HG03159 (cell line): ENCODE data around the gene FAM50B.

Source experiments
- ATAC-seq: cut with Tn5 transposase; IDR thresholded peaks from one replicate; pipeline ENCODE4 v1.9.1; 2021; ENCODE audit warnings: mild to moderate bottlenecking, moderate library complexity; ENCODE audit not compliant: unreplicated experiment

FAM50B gene

DNA sequence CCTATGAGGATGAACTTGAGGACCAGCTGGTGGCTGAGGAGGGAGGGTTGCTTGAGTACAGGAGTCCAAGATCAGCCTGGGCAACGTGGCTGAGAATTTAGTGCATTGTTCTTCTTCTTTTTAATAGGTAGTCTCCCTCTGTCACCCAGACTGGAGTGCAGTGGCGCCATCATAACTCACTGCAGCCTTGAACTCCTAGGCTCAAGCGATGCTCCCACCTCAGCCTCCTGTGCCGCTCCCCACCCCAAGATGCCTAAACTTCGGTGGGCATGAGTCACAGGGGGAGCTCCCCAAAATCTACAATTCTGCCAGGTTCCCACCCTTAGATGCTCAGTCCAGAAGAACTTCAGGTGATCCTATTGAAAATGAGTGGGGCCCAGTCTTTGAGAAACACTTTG, 21.4 kb downstream of the FAM50B start:
- no peak for ATAC-seq

- no peak for ATAC-seq
Observed at GRCh38 chr6:3871515-3871914, 22.3 kb downstream of the FAM50B start.

DNA sequence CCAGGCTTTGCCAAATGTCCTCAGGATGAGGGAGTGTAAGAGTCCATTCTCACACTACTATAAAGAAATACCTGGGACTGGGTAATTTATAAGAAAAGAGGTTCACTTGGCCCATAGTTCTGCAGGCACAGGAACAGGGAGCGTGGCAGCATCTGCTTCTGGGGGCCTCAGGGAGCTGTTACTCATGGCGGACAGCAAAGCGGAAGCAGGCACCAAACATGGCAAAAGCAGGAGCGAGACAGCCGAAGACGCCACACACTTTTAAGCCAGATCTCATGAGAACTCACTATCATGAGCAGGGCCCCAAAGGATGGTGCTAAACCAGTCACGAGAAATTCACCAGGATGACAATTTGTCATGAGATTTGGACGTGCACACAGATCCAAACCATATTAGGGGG, 22.8 kb downstream of the FAM50B start:
- no peak for ATAC-seq

DNA sequence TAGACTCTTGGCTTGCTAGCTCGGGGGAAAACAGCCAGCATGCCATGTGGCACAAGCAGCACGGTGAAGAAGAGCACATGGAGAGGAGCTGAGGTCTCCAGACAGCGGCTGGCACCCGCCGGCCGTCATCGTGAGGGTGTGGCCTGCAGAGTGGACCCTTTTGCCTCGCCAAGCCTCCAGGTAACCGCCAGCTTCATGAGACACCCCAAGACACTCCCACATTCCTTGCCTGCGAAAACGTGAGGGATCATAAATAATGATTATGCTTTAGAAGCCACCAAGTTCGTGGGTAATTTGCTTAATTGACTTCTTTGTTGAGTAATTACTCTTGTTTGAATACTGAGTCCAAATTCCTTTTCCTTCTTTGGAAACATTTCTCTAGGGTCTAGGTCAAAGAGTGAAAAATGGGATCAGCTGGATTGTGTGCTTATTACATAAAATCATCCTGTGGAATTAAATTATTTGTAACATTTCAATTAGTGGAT, 23.2 kb downstream of the FAM50B start:
- ATAC-seq: no peak

GRCh38 chr6:3873051-3873450, 23.9 kb downstream of the FAM50B start:
- no peak for ATAC-seq

- no peak for ATAC-seq
Observed at GRCh38 chr6:3874069-3874468, 24.9 kb downstream of the FAM50B start.

DNA sequence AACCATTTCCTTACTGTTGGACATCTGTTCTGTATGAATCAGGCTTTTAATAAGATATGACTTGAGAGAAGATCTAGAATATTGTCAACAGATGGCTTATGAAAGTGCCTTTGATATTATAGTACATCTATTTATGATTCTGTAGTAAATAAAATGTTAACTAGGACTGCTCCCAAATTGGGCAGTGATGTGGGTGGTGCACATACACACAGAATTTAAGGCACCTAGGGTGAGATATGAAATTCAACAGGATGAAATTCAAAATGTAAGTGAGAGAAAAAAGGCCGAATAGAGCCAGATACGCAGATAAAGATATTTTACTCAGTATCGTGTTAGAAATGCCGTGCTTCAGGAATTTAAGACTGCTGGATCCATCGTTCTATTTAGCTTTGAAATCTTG, 26.3 kb downstream of the FAM50B start:
- no peak for ATAC-seq

DNA sequence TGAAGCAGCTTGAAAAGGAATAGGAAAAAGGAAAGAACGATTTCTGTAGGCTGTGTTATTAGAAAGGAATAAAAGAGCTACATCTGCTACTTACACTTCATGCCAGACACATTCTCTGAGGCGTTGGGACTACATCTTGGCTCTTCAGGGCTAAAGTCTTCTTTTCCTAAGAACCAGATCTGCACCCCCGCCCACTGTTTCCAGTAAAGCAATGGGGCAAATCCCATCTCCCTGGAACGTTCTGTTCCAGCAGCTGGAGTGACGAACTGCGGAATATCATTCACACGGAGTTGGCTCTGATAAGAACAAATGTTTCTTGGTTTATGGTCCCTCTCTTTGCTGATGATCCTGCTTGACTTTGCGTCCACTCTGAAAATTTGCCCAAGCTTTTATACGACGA, 26.9 kb downstream of the FAM50B start:
- no peak for ATAC-seq

- ATAC-seq: no peak
Observed at GRCh38 chr6:3876866-3877265, 27.7 kb downstream of the FAM50B start.

- ATAC-seq: no peak
Observed at GRCh38 chr6:3878048-3878666, 29.0 kb downstream of the FAM50B start.

DNA sequence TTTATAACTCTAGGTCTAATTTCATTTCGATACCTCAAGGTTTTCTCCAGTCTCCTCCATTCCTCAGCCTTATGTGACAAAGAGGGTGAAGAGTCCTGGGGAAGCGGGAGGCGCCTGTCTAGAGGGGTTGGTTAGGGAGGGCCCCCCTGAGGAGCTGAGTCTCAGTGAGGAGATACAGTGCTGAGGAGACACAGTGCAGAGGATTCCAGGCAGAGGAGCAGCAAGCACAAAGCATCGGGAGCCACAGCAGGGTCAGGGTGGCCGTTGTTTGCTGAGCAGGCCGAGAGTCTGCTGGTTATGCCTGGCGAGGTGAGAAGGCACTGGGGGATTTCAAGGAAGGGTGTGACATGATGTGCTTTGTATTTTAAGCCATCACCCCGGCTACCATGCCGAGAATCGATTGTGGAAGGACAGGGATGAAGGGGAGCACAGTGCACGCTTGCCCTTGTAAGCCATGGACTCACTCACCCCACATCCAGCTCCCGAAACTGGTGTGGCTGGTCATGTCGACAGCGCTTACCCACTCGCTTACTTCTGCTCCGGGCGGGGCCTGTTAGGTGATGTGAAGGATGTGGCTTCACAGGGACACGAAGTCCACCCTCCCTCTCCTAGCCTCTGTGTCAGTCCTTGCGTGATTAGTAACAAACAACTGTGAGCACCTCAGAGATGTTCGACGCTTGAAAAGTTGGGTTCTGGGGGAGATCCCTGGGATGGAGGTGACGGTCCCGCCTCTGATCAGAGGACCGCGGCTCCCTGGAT, 30.2 kb downstream of the FAM50B start:
- ATAC-seq: no peak

GRCh38 chr6:3881711-3882421, 32.7 kb downstream of the FAM50B start:
- ATAC-seq: no peak

DNA sequence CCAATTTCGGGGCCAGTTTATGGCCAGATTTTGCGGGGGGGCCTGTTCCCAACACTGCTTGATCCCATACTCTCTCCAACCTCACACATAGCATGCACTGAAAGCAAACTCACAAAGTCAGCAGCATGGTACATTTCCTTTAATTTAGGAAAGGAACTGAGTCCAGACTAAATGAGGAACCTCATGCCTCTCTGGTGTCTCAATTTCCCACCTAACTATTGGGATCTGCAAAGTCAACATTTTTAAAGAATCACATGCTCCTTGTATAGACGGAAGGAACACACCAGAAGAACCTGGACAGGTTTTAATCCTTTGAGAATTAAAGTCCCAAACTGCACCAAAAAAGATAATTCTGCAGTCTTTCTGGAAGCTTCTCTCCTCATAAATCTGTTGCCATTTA, 33.3 kb downstream of the FAM50B start:
- no peak for ATAC-seq

- ATAC-seq: no peak
Observed at GRCh38 chr6:3882866-3883265, 33.7 kb downstream of the FAM50B start.

DNA sequence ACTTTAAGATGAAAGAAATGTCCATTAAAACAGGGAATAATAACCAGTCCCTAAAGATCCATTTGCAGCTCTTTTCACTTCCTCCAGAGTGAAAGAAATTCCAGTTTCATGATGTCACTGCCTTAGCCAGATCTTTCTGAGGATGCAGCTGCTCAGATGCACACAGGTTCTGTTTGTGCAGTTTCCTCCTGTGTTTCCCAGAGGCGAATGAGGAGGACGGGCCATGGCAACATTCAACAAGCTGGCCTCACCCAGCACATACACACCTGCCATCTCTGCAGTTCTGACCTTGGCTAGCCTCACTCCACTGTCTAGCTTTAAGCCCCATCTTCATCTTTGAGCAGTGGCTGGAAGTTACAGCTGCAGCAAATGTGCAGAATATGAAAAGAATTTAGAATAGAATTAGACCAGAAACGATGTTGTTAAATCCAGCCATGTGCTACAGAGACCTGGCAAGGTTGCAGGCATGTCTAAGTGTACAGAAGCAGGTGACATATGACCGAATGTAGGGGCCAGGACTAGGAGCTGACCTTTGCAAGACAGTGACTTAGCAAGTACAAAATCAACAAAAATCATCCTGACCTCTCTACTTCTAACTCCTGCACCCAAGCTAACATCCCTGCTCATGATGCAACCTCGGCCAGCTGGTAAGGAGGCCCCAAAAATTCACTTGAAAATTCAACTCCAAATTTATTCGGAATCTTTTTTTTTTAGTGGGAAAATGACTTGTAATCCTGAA, 35.0 kb downstream of the FAM50B start:
- no peak for ATAC-seq

- no peak for ATAC-seq
Observed at GRCh38 chr6:3885262-3886036, 36.3 kb downstream of the FAM50B start.

GRCh38 chr6:3887150-3887700, 38.1 kb downstream of the FAM50B start:
- ATAC-seq: no peak

DNA sequence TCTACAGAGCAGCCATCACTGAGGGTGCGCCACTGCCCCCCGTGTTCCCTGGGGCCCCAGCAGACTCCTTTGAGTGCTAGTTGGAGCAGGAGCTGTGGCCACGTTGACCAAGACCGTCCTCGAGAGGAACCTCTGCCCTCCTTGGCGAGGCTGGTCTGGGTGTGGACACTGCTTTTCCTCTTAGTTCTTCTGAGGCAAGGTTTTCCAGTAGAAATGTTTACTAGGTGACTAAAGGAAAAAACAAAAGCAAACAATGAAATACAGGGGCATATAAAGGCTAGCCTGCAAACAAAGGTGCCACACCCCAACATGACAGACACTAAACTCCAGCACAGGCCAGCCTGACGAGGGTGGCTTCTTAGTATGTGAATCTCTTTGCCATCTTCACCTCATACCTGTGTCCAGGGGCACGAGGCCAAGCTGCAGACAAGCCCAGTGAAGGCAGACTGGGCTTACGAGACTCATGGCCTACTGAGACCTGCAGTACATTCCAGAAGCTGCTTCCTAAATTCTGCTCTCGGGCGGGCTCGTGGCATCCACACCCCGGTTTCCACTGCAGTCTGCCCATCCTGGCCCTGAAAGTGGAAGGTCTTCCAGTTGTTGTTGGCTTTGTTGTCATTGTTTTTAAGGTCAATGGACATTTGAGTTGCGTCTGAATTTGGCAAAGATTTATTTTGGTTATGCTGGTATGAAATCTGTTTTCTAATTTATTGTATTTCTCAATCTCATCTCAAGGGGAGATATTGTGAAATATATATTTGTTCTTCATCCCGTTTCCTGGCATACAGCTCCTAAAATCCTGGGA, 39.2 kb downstream of the FAM50B start:
- ATAC-seq: no peak

GRCh38 chr6:3890047-3890446, 40.9 kb downstream of the FAM50B start:
- ATAC-seq: no peak
